Stimulated activated CD8-positive, alpha-beta memory T cell treated with anti-CD3 and anti-CD28 coated beads, Interleukin-12 subunit alpha, Interleukin-12 subunit beta, amount 100 ng/mL, for 24 hours (primary cell): Measurements from ENCODE around the gene MTFMT.

ENCODE experiments used
- DNase-seq: peaks from one replicate; pipeline ENCODE4 v3.0.0-alpha.2; 2020; ENCODE audit errors: extremely low read depth

Gene MTFMT

DNA sequence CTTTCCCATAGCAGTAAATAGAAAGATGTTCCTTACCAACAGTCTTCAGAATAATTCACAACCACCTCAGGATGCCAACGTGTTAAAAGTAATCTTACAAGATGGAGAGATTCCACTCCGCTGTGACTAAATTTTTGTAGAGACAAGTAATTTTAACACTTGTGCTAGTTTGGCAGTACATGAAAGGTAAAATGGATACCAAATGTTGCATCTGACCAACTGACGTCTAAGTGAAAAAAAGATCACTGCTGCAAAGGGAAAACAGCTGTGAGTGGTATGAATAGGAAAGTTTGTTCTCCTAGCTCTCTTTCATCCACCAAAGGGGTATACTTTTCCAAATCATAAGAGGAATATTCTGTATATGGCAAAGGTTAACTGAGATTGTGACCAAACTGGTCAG lies 42.3 kb downstream of the MTFMT start:
- DNase-seq: no peak

- no peak for DNase-seq
Observed at GRCh38 chr15:64985366-64986033, 43.9 kb downstream of the MTFMT start.

GRCh38 chr15:64982472-64982871 lies 47.0 kb downstream of the MTFMT start:
- DNase-seq: no peak

- DNase-seq: no peak
Observed at GRCh38 chr15:64981812-64982431, 47.5 kb downstream of the MTFMT start.

DNA sequence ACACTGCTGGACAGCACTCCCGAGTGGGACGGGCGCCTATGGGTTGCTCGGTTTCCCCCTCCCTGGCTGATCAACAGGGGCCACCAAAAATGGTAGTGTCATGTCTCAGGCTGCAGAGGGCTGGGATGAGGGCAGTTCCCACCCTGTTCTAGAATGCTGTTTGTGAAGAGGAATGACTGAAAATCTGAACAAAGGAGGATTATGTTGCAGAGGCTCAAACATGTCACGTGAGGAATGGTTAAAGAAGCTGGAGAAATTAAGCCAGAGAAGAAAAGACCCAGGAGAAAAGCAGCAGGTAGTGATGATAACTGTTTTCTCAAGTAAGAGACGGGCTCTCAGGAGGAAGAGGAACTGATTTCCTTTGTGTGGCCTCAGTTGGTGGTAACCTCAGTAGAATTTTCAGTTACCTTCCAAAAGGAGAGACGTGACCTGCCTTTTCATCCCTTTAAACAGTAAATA lies 50.2 kb downstream of the MTFMT start:
- DNase-seq: no peak

DNA sequence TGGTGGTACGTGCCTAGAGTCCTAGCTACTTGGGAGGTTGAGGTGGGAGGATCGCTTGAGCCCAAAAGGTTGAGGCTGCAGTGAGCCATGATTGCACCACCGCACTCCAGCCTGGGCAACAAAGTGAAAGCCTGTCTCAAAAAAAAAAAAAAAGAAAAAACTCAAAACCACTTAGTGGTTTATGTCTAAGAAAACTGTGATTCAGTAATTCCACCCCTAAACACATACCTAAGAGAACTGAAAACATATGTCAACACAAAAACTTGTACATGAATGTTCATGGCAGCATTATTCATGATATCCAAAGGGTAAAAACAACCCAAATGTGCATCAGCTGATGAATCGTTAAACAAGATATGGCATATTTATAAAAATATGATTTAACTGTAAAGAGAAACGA lies 54.0 kb downstream of the MTFMT start:
- DNase-seq: no peak

GRCh38 chr15:64970698-64971097 lies 58.7 kb downstream of the MTFMT start:
- no peak for DNase-seq

DNA sequence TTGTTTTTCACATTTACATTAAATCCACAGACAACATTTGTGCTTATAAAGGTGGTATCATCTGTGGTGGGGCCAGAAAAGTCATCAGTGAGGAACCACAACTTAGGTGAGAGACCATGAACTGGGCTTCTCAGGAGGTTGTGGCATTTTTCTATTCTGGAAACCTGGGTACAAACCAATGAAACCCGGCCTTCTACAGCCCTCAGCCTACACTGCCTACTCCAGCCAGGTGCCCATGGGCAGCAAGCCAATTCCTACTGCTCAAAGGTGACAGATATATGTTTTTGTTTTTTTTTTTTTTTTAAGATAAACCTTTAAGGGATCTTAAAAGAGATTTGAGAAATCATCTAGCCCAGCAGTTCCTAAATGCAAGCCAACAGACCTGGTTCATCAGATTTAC lies 60.0 kb downstream of the MTFMT start:
- DNase-seq: no peak

DNA sequence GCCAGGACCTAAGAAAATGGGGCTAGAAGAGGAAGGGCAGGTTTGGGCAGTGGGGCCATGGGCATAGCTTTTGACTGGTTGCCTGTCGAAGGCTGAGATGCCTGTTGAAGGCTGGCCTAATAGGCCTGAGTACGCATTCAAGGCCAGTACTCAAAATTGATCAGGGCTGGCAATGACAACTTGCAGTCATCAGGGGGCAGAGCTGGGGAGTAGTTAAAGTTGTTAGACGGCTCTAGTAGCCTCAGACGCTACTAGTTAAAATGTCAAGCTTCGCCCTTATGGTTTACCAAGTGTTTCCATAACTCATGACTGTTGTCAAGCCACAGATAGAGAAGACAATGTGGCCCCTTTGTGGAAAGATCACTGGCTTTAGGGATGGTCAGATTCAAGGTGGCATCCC lies 68.4 kb downstream of the MTFMT start:
- DNase-seq: no peak

DNA sequence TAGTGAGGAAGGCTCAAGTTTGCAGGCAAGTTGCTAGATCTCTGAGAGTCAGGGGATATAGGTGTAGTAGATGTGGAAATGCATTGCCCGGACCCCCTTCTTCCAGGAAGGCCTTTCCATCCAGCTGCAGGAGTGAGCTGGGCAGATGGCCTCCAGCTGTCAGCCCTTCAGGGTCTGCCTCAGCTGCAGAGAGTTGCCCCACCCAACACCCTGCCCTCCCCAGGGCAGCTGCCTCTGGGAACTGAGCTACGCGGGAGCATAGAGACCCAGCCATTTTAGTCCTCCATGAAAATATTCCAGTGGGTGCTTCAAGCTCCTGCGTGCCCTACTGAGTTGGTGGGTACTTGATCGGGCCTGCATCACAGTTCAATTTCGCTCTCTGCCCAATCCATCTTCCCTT lies 69.3 kb downstream of the MTFMT start:
- DNase-seq: no peak

- no peak for DNase-seq
Observed at GRCh38 chr15:64959128-64959527, 70.3 kb downstream of the MTFMT start.

DNA sequence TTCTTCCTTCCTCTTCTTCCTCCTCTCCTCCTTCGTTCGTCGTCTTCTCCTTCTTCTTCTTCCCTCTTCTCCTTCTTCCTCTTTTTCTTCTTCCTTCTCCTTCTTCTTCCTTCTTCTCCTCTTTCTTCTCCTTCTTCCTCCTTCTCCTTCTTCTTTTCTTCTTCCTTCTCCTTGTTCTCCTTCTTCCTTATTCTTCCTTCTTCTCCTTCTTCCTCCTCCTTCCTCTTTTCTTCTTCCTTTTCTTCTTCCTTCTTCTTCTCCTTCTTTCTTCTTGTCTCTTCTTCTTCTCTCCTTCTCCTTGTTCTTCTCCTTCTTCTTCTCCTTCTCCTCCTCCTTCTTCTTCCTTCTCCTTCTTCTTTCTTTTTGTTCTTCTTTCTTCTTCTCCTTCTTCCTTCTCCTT lies 75.0 kb downstream of the MTFMT start:
- DNase-seq: no peak

DNA sequence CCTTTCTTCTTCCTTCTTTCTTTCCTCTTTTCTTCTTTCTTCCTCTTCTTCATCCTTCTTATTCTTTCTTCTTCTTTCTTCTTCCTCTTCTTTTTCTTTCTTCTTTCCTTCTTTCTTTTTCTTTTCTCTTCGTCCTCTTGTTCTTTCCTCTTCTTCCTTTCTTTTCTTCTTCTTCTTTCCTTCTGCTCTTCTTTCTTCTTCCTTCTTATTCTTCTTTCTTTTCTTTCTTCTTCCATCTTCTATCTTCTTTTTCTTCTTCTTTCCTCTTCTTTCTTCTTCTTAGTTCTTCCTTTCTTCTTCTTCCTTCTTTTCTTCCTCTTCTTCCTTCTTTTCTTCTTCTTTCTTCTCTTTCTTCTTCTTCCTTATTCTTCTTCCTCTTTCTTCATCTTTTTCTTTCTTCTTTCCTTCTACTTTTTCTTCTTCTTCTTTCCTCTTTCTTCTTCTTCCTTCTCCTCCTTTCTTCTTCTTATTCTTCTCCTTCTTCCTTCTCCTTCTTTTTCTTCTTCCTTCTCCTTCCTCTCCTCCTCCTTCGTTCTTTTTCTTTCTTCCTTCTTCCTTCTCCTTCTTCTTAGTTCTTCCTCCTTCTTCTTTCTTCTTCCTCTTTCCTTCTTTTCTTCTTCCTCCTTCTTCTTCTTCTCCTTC lies 77.5 kb downstream of the MTFMT start:
- DNase-seq: no peak
